NT2/D1 (cell line): ENCODE results near the gene SH2D3A.

Experiments
- SUZ12 ChIP-seq: IDR thresholded peaks from 2 replicates; pipeline ENCODE4 v1.6.1; 2011; ENCODE audit not compliant: insufficient read length, insufficient read depth; ENCODE audit errors: extremely low read depth
- YY1 ChIP-seq: IDR thresholded peaks from 2 replicates; pipeline ENCODE4 v1.6.1; 2011; ENCODE audit not compliant: insufficient read length, insufficient read depth
- ZNF274 ChIP-seq: IDR thresholded peaks from 2 replicates; pipeline ENCODE4 v1.6.1; 2011; ENCODE audit warnings: mild to moderate bottlenecking, low read depth, low read length

DNA sequence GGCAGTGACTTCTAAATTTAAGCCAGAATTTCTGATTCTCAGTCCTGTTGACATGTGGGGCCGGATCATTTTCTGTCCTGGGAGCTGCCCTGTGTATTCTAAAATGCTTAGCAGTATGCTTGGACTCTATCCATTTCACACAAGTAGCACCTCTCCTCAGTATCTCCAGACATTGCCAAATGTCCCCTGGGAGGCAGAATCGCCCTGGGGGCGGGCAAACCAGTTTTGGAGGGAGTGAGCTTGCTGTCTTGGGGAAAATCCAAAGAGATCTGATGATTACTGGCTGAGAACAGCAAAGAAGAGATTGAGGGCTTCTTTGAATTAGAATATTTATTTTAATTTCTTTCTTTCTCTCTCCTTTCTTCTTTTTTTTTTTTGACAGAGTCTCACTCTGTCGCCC, 21.7 kb upstream of the SH2D3A start:
- TF ChIP-seq ZNF274 (no peak), YY1 (no peak), SUZ12 (no peak)
